ENCODE measurements around the gene UTP4.

DNA sequence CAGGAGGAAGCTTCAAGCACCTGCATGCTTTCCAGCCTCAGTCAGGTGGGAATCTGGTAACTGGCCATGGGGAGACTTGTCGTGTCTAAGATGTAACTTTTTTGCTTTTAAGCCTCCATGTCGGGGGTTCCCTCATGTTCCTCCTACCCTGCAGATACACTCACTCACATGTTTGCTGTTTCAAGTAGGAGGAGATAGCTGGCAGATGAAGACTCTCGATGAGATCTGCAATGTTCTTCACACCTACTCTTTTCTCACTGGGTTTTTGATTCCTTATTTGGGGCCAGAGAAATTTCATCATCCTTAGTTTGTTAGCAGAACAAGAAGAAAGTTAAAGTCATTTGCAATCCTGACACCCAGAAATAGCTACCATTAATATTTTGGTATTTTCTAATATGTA lies 24.7 kb downstream of the UTP4 start:
- no peak for TF ChIP-seq POLR2A (IDR thresholded peaks at IDR 0.05)
- TF ChIP-seq, protein P1, sequence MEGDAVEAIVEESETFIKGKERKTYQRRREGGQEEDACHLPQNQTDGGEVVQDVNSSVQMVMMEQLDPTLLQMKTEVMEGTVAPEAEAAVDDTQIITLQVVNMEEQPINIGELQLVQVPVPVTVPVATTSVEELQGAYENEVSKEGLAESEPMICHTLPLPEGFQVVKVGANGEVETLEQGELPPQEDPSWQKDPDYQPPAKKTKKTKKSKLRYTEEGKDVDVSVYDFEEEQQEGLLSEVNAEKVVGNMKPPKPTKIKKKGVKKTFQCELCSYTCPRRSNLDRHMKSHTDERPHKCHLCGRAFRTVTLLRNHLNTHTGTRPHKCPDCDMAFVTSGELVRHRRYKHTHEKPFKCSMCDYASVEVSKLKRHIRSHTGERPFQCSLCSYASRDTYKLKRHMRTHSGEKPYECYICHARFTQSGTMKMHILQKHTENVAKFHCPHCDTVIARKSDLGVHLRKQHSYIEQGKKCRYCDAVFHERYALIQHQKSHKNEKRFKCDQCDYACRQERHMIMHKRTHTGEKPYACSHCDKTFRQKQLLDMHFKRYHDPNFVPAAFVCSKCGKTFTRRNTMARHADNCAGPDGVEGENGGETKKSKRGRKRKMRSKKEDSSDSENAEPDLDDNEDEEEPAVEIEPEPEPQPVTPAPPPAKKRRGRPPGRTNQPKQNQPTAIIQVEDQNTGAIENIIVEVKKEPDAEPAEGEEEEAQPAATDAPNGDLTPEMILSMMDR (IDR thresholded peaks at IDR 0.05), result no peak

Data from lower leg skin (tissue), 3 donors.